Coronary artery (tissue), 2 donors: ENCODE results near the gene FTL.

ENCODE experiments used
- DNase-seq: peaks from one replicate; pipeline ENCODE4 v3.0.0-alpha.2; 2017; ENCODE audit warnings: low spot score
- H3K27ac ChIP-seq, 2 donors: fragments of 200-600 bp; sonication (generic); one replicate each; pipeline ENCODE4 v1.5.1; 2016 to 2019
- H3K4me3 ChIP-seq: fragments of 200-600 bp; sonication (generic); 2 replicates; pipeline ENCODE4 v1.5.1; 2016; ENCODE audit warnings: mild to moderate bottlenecking, moderate library complexity
- TF ChIP-seq, protein P1 (sequence below): fragments of 200-600 bp; sonication (generic); IDR thresholded peaks from one replicate; pipeline ENCODE4 v1.5.1; 2019; ENCODE audit warnings: antibody characterized with exemption

FTL gene

DNA sequence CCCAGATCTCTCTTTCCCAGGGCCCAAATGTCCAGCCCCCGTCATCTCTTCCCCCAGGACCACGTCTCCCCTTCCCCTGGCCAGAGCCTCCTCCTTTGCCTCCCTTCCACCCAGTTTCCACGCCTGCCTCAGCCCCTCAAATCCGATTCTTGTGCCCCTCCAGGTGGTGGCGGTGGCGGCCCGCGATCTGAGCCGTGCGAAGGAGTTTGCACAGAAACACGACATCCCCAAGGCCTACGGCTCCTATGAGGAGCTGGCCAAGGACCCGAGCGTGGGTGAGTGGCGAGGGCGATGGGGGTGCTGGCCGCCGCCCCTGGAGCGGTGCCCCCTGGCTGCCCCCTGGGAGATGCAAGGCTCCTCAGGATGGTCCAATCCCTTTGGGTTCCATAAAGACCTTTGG, 30.3 kb upstream of the FTL start:
- DNase-seq = no peak
- TF ChIP-seq, protein P1, sequence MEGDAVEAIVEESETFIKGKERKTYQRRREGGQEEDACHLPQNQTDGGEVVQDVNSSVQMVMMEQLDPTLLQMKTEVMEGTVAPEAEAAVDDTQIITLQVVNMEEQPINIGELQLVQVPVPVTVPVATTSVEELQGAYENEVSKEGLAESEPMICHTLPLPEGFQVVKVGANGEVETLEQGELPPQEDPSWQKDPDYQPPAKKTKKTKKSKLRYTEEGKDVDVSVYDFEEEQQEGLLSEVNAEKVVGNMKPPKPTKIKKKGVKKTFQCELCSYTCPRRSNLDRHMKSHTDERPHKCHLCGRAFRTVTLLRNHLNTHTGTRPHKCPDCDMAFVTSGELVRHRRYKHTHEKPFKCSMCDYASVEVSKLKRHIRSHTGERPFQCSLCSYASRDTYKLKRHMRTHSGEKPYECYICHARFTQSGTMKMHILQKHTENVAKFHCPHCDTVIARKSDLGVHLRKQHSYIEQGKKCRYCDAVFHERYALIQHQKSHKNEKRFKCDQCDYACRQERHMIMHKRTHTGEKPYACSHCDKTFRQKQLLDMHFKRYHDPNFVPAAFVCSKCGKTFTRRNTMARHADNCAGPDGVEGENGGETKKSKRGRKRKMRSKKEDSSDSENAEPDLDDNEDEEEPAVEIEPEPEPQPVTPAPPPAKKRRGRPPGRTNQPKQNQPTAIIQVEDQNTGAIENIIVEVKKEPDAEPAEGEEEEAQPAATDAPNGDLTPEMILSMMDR = no peak

DNA sequence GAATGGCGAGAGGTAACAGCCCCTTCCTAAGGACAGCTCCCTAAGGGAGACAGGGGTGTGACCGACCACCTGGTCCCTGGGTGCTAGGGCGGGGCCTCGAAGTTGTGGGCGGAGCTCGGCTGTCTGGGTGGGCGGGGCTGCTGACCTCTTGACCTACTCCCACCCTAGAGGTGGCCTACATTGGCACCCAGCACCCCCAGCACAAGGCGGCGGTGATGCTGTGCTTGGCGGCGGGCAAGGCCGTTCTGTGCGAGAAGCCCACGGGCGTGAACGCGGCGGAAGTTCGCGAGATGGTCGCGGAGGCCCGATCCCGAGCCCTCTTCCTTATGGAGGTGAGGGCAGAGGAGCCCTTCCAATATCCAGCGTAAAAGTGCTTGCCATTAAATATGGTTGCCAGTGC, 29.2 kb upstream of the FTL start:
- no peak for DNase-seq
- no peak overlapping the region for H3K4me3 ChIP-seq
- no peak overlapping the region for H3K27ac ChIP-seq
- TF ChIP-seq, protein P1 = no peak

More for the DNA sequence above, 30.3 kb upstream of the FTL start:
- Histone ChIP-seq H3K27ac (no peak overlapping the region), H3K4me3 (no peak overlapping the region)

- H3K27ac ChIP-seq = no peak overlapping the region
- TF ChIP-seq, protein P1 = no peak
- no peak overlapping the region for H3K4me3 ChIP-seq
- no peak for DNase-seq
Observed at GRCh38 chr19:48938256-48938655, 26.9 kb upstream of the FTL start.

GRCh38 chr19:48940902-48941301, 24.2 kb upstream of the FTL start:
- no peak overlapping the region for H3K27ac ChIP-seq
- TF ChIP-seq, protein P1 = no peak
- DNase-seq = no peak

GRCh38 chr19:48943081-48943480, 22.0 kb upstream of the FTL start:
- TF ChIP-seq, protein P1 = no peak
- no peak overlapping the region for H3K4me3 ChIP-seq
- H3K27ac ChIP-seq = no peak overlapping the region
- no peak for DNase-seq

More at GRCh38 chr19:48940902-48941301, 24.2 kb upstream of the FTL start:
- H3K4me3 ChIP-seq = no peak overlapping the region

GRCh38 chr19:48945415-48945814, 19.7 kb upstream of the FTL start:
- Histone ChIP-seq H3K4me3 (no peak overlapping the region), H3K27ac (no peak overlapping the region)
- TF ChIP-seq, protein P1 = no peak
- no peak for DNase-seq

GRCh38 chr19:48945817-48946216, 19.3 kb upstream of the FTL start:
- H3K4me3 ChIP-seq = no peak overlapping the region

More at GRCh38 chr19:48945817-48946216, 19.3 kb upstream of the FTL start:
- no peak overlapping the region for H3K27ac ChIP-seq
- TF ChIP-seq, protein P1 = no peak
- no peak for DNase-seq
